ENCODE results near the gene PLOD3.

DNA sequence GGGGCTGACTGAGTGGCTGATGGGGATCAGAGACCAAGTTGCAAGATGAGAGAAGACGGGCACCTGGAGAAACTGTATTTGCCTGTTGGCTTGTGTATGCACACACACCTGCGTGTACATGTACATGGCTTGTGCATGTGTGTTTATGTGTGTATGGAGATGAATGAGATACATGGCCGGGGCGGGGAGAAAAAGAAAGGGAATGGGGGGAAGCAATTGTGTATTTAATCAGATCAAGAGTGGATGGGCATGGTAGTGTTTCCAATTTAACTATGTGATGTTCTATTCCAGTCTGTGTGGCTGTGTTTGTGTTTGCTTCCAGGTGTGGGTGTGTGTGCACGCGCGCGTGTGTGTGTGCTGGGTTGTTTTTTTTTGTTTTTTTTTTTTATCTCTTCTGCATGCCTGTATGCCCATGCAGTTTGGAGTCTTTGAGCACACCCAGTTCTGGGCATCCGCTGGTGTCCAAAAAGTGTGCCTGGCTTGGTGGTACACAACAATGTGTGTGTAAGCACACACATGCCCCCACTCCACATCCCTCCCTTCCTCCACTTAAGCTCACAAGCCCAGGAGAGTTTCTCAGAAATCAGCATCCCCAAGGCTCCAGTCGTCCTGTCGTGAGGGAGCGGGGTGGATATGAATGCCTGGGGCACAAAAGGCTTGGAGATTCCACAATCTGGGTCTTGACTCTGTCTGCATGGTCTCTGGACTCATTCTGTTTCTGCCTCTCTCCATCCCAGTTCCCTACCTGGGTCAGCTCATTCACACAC, 49.6 kb downstream of the PLOD3 start:
- TF ChIP-seq POLR2A (IDR thresholded peaks at IDR 0.05; ENCODE audit: low read depth, low read length) = no peak
- TF ChIP-seq EZH2 (IDR thresholded peaks at IDR 0.05; ENCODE audit: borderline replicate concordance, low read depth, low read length, severe bottlenecking) = peak; percentile 15
